ENCODE measurements around the gene CCDC154.

- no peak for TF ChIP-seq CTCF (conservative IDR thresholded peaks at IDR 0.05; ENCODE audit: low read depth in 2 of 2)
- TF ChIP-seq, protein P1, sequence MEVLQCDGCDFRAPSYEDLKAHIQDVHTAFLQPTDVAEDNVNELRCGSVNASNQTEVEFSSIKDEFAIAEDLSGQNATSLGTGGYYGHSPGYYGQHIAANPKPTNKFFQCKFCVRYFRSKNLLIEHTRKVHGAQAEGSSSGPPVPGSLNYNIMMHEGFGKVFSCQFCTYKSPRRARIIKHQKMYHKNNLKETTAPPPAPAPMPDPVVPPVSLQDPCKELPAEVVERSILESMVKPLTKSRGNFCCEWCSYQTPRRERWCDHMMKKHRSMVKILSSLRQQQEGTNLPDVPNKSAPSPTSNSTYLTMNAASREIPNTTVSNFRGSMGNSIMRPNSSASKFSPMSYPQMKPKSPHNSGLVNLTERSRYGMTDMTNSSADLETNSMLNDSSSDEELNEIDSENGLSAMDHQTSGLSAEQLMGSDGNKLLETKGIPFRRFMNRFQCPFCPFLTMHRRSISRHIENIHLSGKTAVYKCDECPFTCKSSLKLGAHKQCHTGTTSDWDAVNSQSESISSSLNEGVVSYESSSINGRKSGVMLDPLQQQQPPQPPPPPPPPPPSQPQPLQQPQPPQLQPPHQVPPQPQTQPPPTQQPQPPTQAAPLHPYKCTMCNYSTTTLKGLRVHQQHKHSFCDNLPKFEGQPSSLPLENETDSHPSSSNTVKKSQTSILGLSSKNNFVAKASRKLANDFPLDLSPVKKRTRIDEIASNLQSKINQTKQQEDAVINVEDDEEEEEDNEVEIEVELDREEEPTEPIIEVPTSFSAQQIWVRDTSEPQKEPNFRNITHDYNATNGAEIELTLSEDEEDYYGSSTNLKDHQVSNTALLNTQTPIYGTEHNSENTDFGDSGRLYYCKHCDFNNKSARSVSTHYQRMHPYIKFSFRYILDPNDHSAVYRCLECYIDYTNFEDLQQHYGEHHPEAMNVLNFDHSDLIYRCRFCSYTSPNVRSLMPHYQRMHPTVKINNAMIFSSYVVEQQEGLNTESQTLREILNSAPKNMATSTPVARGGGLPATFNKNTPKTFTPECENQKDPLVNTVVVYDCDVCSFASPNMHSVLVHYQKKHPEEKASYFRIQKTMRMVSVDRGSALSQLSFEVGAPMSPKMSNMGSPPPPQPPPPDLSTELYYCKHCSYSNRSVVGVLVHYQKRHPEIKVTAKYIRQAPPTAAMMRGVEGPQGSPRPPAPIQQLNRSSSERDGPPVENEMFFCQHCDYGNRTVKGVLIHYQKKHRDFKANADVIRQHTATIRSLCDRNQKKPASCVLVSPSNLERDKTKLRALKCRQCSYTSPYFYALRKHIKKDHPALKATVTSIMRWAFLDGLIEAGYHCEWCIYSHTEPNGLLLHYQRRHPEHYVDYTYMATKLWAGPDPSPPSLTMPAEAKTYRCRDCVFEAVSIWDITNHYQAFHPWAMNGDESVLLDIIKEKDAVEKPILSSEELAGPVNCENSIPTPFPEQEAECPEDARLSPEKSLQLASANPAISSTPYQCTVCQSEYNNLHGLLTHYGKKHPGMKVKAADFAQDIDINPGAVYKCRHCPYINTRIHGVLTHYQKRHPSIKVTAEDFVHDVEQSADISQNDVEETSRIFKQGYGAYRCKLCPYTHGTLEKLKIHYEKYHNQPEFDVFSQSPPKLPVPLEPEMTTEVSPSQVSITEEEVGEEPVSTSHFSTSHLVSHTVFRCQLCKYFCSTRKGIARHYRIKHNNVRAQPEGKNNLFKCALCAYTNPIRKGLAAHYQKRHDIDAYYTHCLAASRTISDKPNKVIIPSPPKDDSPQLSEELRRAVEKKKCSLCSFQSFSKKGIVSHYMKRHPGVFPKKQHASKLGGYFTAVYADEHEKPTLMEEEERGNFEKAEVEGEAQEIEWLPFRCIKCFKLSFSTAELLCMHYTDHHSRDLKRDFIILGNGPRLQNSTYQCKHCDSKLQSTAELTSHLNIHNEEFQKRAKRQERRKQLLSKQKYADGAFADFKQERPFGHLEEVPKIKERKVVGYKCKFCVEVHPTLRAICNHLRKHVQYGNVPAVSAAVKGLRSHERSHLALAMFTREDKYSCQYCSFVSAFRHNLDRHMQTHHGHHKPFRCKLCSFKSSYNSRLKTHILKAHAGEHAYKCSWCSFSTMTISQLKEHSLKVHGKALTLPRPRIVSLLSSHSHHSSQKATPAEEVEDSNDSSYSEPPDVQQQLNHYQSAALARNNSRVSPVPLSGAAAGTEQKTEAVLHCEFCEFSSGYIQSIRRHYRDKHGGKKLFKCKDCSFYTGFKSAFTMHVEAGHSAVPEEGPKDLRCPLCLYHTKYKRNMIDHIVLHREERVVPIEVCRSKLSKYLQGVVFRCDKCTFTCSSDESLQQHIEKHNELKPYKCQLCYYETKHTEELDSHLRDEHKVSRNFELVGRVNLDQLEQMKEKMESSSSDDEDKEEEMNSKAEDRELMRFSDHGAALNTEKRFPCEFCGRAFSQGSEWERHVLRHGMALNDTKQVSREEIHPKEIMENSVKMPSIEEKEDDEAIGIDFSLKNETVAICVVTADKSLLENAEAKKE (CRISPR knock-in tag; IDR thresholded peaks at IDR 0.05), result no peak
- no peak for TF ChIP-seq EZH2phosphoT487 (IDR thresholded peaks at IDR 0.05; ENCODE audit: unreplicated experiment)
- no peak for TF ChIP-seq EZH2 (IDR thresholded peaks at IDR 0.05; ENCODE audit: low read depth, unreplicated experiment)
- no peak for TF ChIP-seq JUNB (IDR thresholded peaks at IDR 0.05; ENCODE audit: unreplicated experiment)
- TF ChIP-seq REST (IDR thresholded peaks at IDR 0.05; ENCODE audit: unreplicated experiment), result no peak
- TF ChIP-seq ZNF331 (CRISPR knock-in tag; IDR thresholded peaks at IDR 0.05; ENCODE audit: low read depth), result no peak
- TF ChIP-seq CREB1 (CRISPR knock-in tag; IDR thresholded peaks at IDR 0.05; ENCODE audit: low read depth), result no peak
Observed at GRCh38 chr16:1398826-1399581, 45.4 kb downstream of the CCDC154 start.

Measured in GM23338 (cell line).